Uterus (tissue), 4 donors: ENCODE results near the gene CALCB. TPM values are rescaled to one million over a fixed set of nuclear protein-coding genes. Genes with fewer than 3 reads are reported as not detected.

Experiments used
- DNase-seq, 2 donors: peaks; one replicate each; pipeline ENCODE4 v3.0.0-alpha.2; 2019 to 2020
- H3K27ac ChIP-seq, 2 donors: fragments of 200-600 bp; sonication (generic); 1 replicate in 1 of 2; 2 replicates in 1 of 2; pipeline ENCODE4 v1.5.1; 2016 to 2018
- H3K27me3 ChIP-seq, 2 donors: fragments of 200-600 bp; sonication (generic); one replicate each; pipeline ENCODE4 v1.5.1; 2018 to 2019; ENCODE audit warnings: control low read depth in 1 of 2
- H3K36me3 ChIP-seq, 2 donors: fragments of 200-600 bp; sonication (generic); one replicate each; pipeline ENCODE4 v1.5.1; 2019; ENCODE audit warnings: control low read depth in 1 of 2
- H3K4me1 ChIP-seq, 2 donors: fragments of 200-600 bp; sonication (generic); one replicate each; pipeline ENCODE4 v1.5.1; 2018 to 2019; ENCODE audit warnings: control low read depth in 1 of 2
- H3K4me3 ChIP-seq, 2 donors: fragments of 200-600 bp; sonication (generic); 1 replicate in 1 of 2; 2 replicates in 1 of 2; pipeline ENCODE4 v1.5.1; 2018 to 2019; ENCODE audit warnings: mild to moderate bottlenecking in 1 of 2
- H3K9me3 ChIP-seq, 2 donors: fragments of 200-600 bp; sonication (generic); one replicate each; pipeline ENCODE4 v1.5.1; 2019; ENCODE audit warnings: control low read depth in 1 of 2
- POLR2A ChIP-seq, 2 donors: fragments of 450-650 bp; IDR thresholded peaks; one replicate each; pipeline ENCODE4 v1.6.1; 2016; ENCODE audit warnings: antibody characterized with exemption in 2 of 2, mild to moderate bottlenecking in 1 of 2, moderate library complexity in 1 of 2
- intact Hi-C: fragments of 100-400 bp; cut with DNase I; formaldehyde crosslinking; loops from one replicate; pipeline ENCODE4 v1.15.1; 2023; ENCODE audit warnings: low total_unique reads
- total RNA-seq, 4 donors: library from RNA; depleted of rRNA in 3 of 4; stranded (reverse); fragments of >200 nt in 3 of 4; gene quantifications; one replicate each; pipeline versions ENCODE4 v1.1.0 to v1.2.4, GENCODE V29; 2014 to 2023
- TF ChIP-seq, protein P1 (sequence below), 4 experiments: fragments of 200-600 bp in 2 of 4; fragments of 450-650 bp in 2 of 4; sonication (generic) in 2 of 4; IDR thresholded peaks; one replicate each; pipeline ENCODE4 v1.5.1; 2016 to 2019; ENCODE audit warnings: antibody characterized with exemption in 4 of 4, mild to moderate bottlenecking in 2 of 4, moderate library complexity in 1 of 4
- donor health status: DM: yes; HTN: yes; CAD: no.

The CALCB gene
- total RNA-seq, 4 donors from 2014 or later, result 0.21 TPM; not detected in 3

DNA sequence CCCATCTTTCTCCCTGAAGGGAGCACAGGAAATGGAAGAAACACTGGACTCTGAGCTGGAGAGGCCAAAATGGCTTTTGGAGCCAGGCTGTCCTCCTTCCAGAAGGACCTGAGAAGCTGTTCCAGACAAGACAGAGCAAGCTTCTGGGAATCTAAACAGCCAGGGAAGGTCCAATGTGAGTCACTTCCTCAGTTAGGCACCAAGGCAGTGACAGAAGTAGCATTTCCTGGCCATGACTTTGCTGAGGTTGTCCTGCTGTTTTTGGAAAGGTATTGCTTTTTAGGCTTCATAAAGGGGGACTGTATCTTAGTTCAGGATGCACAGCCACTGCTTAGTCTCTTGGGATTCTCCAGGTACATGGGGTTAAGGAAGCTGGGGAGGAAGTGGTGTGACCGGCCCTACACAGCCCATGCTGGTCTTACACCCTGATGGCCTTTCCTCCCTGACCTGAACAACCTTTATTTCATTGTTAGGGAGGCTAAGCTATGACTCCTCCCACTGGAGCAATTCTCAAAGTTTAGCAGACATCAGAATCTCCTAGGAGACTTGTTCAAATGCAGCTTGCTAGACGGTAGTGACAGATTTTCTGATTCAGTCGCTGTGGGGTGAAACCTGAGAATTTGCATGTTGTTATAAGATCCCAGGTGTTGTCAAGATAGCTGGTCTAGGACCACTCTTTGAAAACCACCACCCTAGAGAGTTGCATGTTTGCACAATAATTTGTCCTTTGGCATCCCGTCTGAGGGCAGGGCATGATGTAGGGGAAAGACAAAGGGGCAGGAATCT, 34.5 kb downstream of the CALCB start:
- Histone ChIP-seq H3K4me1 (no peaks in the 10 kb centered on the region), H3K4me3 (no peak overlapping the region), H3K27ac (no peak overlapping the region), H3K27me3 (no peaks in the 10 kb centered on the region), H3K9me3 (no peaks in the 10 kb centered on the region), H3K36me3 (no peaks in the 10 kb centered on the region)
- DNase-seq, result no peak
- intact Hi-C loops, result no loop called here
- TF ChIP-seq, protein P1, sequence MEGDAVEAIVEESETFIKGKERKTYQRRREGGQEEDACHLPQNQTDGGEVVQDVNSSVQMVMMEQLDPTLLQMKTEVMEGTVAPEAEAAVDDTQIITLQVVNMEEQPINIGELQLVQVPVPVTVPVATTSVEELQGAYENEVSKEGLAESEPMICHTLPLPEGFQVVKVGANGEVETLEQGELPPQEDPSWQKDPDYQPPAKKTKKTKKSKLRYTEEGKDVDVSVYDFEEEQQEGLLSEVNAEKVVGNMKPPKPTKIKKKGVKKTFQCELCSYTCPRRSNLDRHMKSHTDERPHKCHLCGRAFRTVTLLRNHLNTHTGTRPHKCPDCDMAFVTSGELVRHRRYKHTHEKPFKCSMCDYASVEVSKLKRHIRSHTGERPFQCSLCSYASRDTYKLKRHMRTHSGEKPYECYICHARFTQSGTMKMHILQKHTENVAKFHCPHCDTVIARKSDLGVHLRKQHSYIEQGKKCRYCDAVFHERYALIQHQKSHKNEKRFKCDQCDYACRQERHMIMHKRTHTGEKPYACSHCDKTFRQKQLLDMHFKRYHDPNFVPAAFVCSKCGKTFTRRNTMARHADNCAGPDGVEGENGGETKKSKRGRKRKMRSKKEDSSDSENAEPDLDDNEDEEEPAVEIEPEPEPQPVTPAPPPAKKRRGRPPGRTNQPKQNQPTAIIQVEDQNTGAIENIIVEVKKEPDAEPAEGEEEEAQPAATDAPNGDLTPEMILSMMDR (IDR thresholded peaks at IDR 0.05), result no peak
- no peak for TF ChIP-seq POLR2A (IDR thresholded peaks at IDR 0.05)

DNA sequence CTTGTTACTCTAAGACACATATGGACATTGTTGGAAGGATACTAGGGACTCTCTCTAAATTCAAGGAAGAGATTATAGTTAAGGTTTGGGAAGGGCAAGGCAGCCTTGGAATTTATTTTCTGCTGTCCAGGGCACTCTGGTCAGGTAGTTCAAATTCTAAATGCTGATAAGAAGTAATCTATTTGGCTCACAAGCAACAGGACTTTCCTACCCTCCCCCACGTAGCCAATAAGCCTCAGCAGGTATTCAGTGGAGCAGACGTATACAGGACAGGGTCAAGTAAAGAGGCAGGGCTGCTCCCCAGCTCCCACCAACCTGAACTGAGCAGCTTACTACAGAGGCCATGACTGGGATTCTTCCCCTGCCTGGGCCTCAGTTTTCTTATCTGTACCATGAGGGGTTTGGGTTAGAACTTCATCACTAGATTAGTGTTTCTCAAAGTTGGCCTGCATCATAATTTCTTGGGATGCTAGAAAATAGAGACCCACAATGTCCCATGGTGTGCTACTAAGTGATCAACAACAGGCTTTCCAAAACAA, 35.3 kb downstream of the CALCB start:
- TF ChIP-seq POLR2A (IDR thresholded peaks at IDR 0.05), result no peak
- TF ChIP-seq, protein P1 (IDR thresholded peaks at IDR 0.05), result no peak
- H3K4me1 ChIP-seq, result no peaks in the 10 kb centered on the region
- H3K4me3 ChIP-seq, result no peak overlapping the region
- H3K9me3 ChIP-seq, result no peaks in the 10 kb centered on the region
- no peaks in the 10 kb centered on the region for H3K36me3 ChIP-seq
- H3K27ac ChIP-seq, result no peak overlapping the region
- H3K27me3 ChIP-seq, result no peaks in the 10 kb centered on the region
- intact Hi-C loops, result no loop called here
- DNase-seq, result no peak

DNA sequence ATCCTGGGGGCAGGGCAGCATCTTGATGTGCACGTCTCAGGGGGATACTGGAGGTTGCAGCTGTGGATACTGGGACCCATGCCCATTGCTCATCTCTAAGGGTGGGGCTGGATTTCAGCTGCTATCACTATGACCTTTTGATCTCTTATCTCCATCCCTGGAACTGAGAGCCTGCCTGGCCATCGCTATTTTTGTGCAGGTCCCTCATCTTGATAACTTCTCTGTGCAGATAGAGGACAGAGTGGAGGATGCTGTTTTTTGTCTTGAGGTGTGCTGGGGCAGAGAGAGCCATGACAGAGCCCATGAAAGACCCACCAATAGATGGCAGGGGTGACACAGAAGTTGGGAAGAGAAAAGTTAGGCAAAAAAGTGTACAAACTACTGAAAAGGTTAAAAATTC, 36.2 kb downstream of the CALCB start:
- Histone ChIP-seq H3K27me3 (no peaks in the 10 kb centered on the region), H3K4me3 (no peak overlapping the region), H3K4me1 (no peaks in the 10 kb centered on the region), H3K27ac (no peak overlapping the region), H3K36me3 (no peaks in the 10 kb centered on the region), H3K9me3 (no peaks in the 10 kb centered on the region)
- TF ChIP-seq POLR2A (IDR thresholded peaks at IDR 0.05), result no peak
- TF ChIP-seq, protein P1 (IDR thresholded peaks at IDR 0.05), result no peak
- no peak for DNase-seq
- intact Hi-C loops, result no loop called here

DNA sequence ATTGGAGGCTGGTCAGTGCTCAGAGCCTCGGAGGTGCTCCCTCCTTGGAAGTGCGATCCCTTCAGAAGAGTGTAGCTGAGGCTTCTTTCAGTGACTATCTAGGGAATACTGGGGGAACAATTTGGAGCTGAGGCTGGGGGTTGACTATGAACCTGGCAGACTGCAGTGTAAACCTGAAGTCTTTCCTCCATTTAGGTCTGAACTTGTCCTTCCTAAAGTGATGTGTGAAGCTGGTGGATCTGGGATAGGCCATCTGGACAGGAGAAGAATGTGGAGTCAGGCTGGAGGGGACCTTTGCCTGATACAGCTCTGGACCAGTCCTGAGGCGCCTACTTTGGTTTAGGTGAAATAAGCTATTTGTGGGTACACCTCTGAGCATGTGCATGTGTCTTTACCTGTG, 37.8 kb downstream of the CALCB start:
- Histone ChIP-seq H3K4me3 (no peak overlapping the region), H3K9me3 (no peaks in the 10 kb centered on the region), H3K27me3 (no peaks in the 10 kb centered on the region), H3K4me1 (no peaks in the 10 kb centered on the region), H3K36me3 (no peaks in the 10 kb centered on the region), H3K27ac (no peak overlapping the region)
- intact Hi-C loops, result no loop called here
- no peak for TF ChIP-seq POLR2A (IDR thresholded peaks at IDR 0.05)
- TF ChIP-seq, protein P1 (IDR thresholded peaks at IDR 0.05), result no peak
- DNase-seq, result no peak

DNA sequence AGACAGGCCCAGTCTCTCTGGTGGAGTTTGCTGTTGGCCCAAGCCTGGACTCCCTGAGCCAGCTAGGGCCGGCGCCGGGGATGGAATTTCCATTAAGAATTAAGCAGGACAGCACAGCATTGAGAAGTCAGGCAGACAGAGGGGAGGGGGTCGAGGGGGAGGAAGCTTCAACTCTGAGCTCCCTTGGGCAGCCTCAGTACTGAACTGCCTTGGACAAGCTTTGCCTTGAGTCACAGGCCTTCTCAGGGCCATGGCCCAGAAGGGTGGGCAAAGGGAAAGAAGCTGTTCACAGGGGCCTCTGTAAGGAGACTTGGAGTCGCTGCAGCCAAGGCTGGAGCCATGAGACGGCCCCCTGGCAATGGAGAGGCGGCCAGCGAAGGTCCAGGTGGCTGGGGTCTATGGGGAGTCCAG, 38.7 kb downstream of the CALCB start:
- Histone ChIP-seq H3K4me3 (no peak overlapping the region), H3K27ac (no peak overlapping the region)

More for the DNA sequence above, 38.7 kb downstream of the CALCB start:
- Histone ChIP-seq H3K9me3 (no peaks in the 10 kb centered on the region), H3K27me3 (no peaks in the 10 kb centered on the region), H3K36me3 (no peaks in the 10 kb centered on the region), H3K4me1 (no peaks in the 10 kb centered on the region)
- no peak for DNase-seq
- intact Hi-C loops, result no loop called here
- TF ChIP-seq, protein P1 (IDR thresholded peaks at IDR 0.05), result no peak
- TF ChIP-seq POLR2A (IDR thresholded peaks at IDR 0.05), result no peak
